Stimulated activated naive CD8-positive, alpha-beta T cell treated with anti-CD3 and anti-CD28 coated beads, Interleukin-15, Interleukin-2, amounts not matched to agents 100 ng/mL and 50 ng/mL, for 24 hours (primary cell): ENCODE measurements around the gene FERMT1.
A peak's percentile ranks its signal among the peaks of the same experiment; 100 is the strongest.
"Not testable (repeated sequence)": the region's sequence is repeated elsewhere in the genome, so short reads cannot be mapped to it uniquely, and the experiment has no call there.

Source experiments
- H3K27ac Mint-ChIP-seq: one replicate; pipeline ENCODE4 v1.8.0; 2021; ENCODE audit warnings: mild to moderate bottlenecking, mixed read lengths
- H3K27me3 Mint-ChIP-seq: one replicate; pipeline ENCODE4 v1.8.0; 2021; ENCODE audit warnings: mixed read lengths
- H3K36me3 Mint-ChIP-seq: one replicate; pipeline ENCODE4 v1.8.0; 2021; ENCODE audit warnings: low read depth, mixed read lengths
- H3K4me1 Mint-ChIP-seq: one replicate; pipeline ENCODE4 v1.8.0; 2021; ENCODE audit warnings: low read depth, mixed read lengths
- H3K4me3 Mint-ChIP-seq: one replicate; pipeline ENCODE4 v1.8.0; 2021; ENCODE audit warnings: mild to moderate bottlenecking, mixed read lengths
- H3K9me3 Mint-ChIP-seq: one replicate; pipeline ENCODE4 v1.8.0; 2021; ENCODE audit warnings: mixed read lengths

FERMT1 gene

DNA sequence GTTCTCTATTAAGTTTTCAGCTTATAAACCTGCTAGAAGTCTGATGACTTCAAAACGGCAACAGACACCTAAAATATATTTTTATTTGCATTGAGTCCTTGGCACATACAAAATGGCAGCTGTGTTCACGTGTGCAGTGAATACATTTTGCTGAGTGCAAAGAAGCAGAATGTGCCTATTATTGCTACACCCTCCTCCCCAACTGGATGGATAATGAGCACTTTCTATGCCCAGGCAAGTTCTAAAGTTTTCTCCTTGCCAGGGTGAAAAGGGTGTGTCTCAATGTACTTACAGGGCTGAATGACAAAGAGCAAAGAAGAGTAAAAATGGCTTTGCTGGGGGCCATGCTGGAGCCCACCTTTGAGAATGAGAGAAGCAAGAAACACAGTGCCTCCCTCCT lies 4.0 kb upstream of the FERMT1 start:
- H3K4me1 Mint-ChIP-seq = peaks cover 12% of the 10 kb centered on the region
- no peak overlapping the region for H3K27ac Mint-ChIP-seq
- no peaks in the 10 kb centered on the region for H3K9me3 Mint-ChIP-seq
- H3K27me3 Mint-ChIP-seq = peaks cover 49% of the 10 kb centered on the region
- no peak overlapping the region for H3K4me3 Mint-ChIP-seq
- H3K36me3 Mint-ChIP-seq = no peaks in the 10 kb centered on the region

DNA sequence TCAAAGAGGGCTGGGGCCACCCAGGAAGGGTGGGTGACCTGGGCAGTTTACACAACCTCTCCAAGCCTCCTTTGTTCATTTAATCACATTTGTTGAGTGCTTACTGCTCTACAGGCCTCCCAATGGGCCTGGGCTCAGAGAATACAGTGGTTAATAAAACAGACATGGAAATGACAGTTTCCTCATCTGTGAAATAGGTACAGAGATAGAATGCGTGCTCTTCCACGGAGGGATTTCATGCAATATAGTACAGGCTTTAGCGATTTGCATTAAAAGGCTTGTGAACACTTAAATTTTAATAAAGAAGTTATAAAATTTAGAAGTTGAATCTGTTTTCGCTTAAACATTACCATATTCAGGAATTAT lies 802 bp upstream of the FERMT1 start:
- Mint-ChIP-seq H3K27me3 (peaks cover 58% of the 10 kb centered on the region), H3K27ac (no peak overlapping the region), H3K4me3 (no peak overlapping the region), H3K36me3 (no peaks in the 10 kb centered on the region), H3K9me3 (no peaks in the 10 kb centered on the region), H3K4me1 (peaks cover 12% of the 10 kb centered on the region)

- Mint-ChIP-seq H3K27me3 (peaks cover 60% of the 10 kb centered on the region), H3K27ac (no peak overlapping the region), H3K36me3 (no peaks in the 10 kb centered on the region), H3K4me3 (peak overlapping the region; percentile 36), H3K4me1 (peaks cover 12% of the 10 kb centered on the region), H3K9me3 (peaks cover 3% of the 10 kb centered on the region)
Measured at GRCh38 chr20:6122111-6122872, 538 bp downstream of the FERMT1 start.

DNA sequence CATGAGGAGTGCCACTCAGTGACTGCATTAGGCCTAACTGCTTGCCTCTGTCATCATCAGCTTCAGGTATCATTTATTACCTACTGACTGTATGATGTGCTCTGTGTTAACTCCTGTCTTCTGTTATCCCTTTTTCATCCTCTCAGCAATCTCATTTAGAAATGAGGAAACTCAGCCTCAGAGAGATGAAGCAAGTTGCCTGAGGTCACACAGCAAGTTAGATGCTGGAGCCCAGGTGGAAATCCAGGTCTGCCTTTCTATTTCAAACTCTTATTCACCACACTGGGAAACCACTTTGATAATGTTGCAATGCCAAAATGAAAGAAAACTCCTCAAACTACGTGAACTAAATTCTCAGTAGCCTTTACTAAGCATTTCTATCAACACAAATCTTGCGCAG lies 1.3 kb downstream of the FERMT1 start:
- peaks cover 12% of the 10 kb centered on the region for H3K4me1 Mint-ChIP-seq
- peaks cover 57% of the 10 kb centered on the region for H3K27me3 Mint-ChIP-seq
- H3K27ac Mint-ChIP-seq = no peak overlapping the region
- no peak overlapping the region for H3K4me3 Mint-ChIP-seq
- peaks cover 3% of the 10 kb centered on the region for H3K9me3 Mint-ChIP-seq
- no peaks in the 10 kb centered on the region for H3K36me3 Mint-ChIP-seq

GRCh38 chr20:6120491-6120988 lies 2.3 kb downstream of the FERMT1 start:
- H3K36me3 Mint-ChIP-seq = no peaks in the 10 kb centered on the region
- H3K27ac Mint-ChIP-seq = no peak overlapping the region
- peaks cover 54% of the 10 kb centered on the region for H3K27me3 Mint-ChIP-seq
- H3K4me1 Mint-ChIP-seq = peaks cover 12% of the 10 kb centered on the region
- H3K9me3 Mint-ChIP-seq = peaks cover 3% of the 10 kb centered on the region
- H3K4me3 Mint-ChIP-seq = no peak overlapping the region

DNA sequence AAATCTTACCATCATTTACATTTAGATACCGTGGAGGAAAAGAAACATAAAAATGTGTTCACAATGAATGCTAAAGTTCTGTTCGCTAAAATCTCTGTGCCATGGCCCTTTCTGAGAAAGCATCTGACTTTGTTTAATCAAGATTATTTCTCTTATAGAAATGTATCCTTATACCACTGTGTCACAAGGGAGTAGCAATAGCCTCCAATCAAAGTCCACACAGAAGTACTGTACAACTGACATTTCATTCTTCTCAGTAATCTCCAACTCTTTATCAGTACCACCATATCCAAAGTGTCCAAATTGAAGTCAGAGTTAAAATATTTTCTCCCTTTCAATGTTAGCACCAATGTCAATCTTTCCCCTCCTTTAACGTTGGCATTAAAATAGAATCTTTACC lies 6.1 kb downstream of the FERMT1 start:
- Mint-ChIP-seq H3K36me3 (no peaks in the 10 kb centered on the region), H3K4me3 (no peak overlapping the region), H3K27ac (no peak overlapping the region), H3K4me1 (no peaks in the 10 kb centered on the region), H3K9me3 (peaks cover 21% of the 10 kb centered on the region), H3K27me3 (peaks cover 29% of the 10 kb centered on the region)

GRCh38 chr20:6115221-6115895 lies 7.5 kb downstream of the FERMT1 start:
- Mint-ChIP-seq H3K36me3 (no peaks in the 10 kb centered on the region), H3K9me3 (peaks cover 21% of the 10 kb centered on the region), H3K27ac (no peak overlapping the region), H3K4me1 (no peaks in the 10 kb centered on the region), H3K4me3 (no peak overlapping the region), H3K27me3 (peaks cover 16% of the 10 kb centered on the region)

DNA sequence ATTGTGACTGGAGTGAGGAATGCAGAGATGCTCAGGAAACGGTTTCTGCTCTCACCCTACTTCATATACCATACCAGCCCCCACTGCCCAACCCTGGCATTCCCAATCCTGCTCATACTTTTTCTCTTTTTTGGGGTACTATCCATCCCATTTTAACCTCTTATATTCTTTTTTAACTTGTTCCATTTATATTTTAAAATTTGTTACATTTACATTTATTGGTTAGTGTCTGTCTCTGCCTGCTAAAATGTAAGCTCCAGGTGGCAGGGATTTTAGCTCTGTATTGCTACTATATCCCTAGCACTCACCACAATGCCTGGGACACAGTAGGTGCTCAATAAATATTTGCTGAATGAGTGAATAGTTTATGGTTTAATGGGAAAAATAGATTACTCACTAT lies 8.1 kb downstream of the FERMT1 start:
- H3K27me3 Mint-ChIP-seq = peaks cover 13% of the 10 kb centered on the region
- no peaks in the 10 kb centered on the region for H3K4me1 Mint-ChIP-seq
- peaks cover 21% of the 10 kb centered on the region for H3K9me3 Mint-ChIP-seq
- H3K27ac Mint-ChIP-seq = no peak overlapping the region
- H3K4me3 Mint-ChIP-seq = no peak overlapping the region
- H3K36me3 Mint-ChIP-seq = no peaks in the 10 kb centered on the region

DNA sequence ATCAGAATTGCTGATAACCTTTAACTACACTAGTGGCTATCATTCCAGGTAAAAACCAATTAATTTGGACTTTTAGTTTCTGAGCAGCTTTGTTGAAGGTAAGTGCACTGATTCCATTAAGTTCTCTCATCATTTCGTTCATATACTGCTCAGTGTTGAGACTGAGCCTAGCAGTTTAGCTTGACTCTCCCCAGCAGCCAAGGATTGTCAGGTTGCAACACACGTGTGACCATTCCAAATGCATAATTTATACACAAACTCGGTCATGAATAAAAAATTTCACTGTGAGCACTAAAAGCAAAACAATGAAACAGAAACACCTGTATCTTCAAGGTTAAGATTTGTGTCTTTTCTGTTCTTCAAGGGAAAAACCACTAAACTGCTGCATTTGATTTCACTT lies 8.9 kb downstream of the FERMT1 start:
- Mint-ChIP-seq H3K27me3 (peaks cover 11% of the 10 kb centered on the region), H3K4me1 (no peaks in the 10 kb centered on the region), H3K36me3 (no peaks in the 10 kb centered on the region), H3K27ac (no peak overlapping the region), H3K9me3 (peaks cover 21% of the 10 kb centered on the region), H3K4me3 (no peak overlapping the region)

DNA sequence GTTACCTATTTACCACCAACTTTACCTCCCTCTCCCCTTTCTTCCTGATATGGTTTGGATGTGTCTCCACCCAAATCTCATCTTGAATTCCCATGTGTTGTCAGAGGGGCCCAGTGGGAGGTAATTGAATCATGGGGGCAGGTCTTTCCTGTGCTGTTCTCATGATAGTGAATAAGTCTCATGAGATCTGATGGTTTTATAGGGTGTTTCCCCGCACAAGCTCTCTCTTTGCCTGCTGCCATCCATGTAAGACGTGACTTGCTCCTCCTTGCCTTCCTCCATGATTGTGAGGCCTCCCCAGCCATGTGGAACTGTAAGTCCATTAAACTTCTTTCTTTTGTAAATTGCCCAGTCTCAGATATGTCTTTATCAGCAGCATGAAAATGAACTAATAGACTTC lies 9.9 kb downstream of the FERMT1 start:
- not testable (repeated sequence) for H3K4me3 Mint-ChIP-seq, H3K27me3 Mint-ChIP-seq, H3K4me1 Mint-ChIP-seq, H3K36me3 Mint-ChIP-seq, H3K27ac Mint-ChIP-seq
- H3K9me3 Mint-ChIP-seq = peaks cover 18% of the 10 kb centered on the region

DNA sequence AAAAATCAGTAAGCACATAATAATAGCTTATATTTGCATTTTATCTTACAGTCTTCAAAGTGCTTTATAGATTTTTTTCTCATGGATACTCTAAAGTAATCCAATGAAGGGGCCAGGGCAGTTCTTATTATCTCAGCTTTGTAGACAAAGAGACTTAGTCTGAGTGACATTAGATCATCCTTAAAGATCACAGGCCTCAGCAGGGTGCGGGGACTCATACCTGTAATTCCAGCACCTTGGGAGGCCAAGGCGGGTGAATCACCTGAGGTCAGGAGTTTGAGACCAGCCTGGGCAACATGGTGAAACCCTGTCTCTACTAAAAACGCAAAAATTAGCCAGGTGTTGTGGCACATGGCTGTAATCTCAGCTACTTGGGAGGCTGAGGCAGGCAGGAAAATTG lies 14.5 kb downstream of the FERMT1 start:
- Mint-ChIP-seq H3K4me3 (no peak overlapping the region), H3K27me3 (peaks cover 5% of the 10 kb centered on the region)

GRCh38 chr20:6104493-6105188 lies 18.2 kb downstream of the FERMT1 start:
- Mint-ChIP-seq H3K9me3 (no peaks in the 10 kb centered on the region), H3K36me3 (no peaks in the 10 kb centered on the region), H3K27ac (no peak overlapping the region), H3K4me1 (no peaks in the 10 kb centered on the region), H3K27me3 (peaks cover 5% of the 10 kb centered on the region), H3K4me3 (no peak overlapping the region)

More for the DNA sequence above, 14.5 kb downstream of the FERMT1 start:
- no peaks in the 10 kb centered on the region for H3K4me1 Mint-ChIP-seq
- peaks cover 5% of the 10 kb centered on the region for H3K9me3 Mint-ChIP-seq
- no peak overlapping the region for H3K27ac Mint-ChIP-seq
- H3K36me3 Mint-ChIP-seq = no peaks in the 10 kb centered on the region

- Mint-ChIP-seq H3K9me3 (no peaks in the 10 kb centered on the region), H3K4me3 (no peak overlapping the region)
Measured at GRCh38 chr20:6103301-6103700, 19.5 kb downstream of the FERMT1 start.

GRCh38 chr20:6101346-6101745 lies 21.5 kb downstream of the FERMT1 start:
- H3K27ac Mint-ChIP-seq = no peak overlapping the region
- no peak overlapping the region for H3K4me3 Mint-ChIP-seq
- no peaks in the 10 kb centered on the region for H3K4me1 Mint-ChIP-seq
- peaks cover 7% of the 10 kb centered on the region for H3K27me3 Mint-ChIP-seq
- H3K9me3 Mint-ChIP-seq = no peaks in the 10 kb centered on the region
- H3K36me3 Mint-ChIP-seq = no peaks in the 10 kb centered on the region

More at GRCh38 chr20:6103301-6103700, 19.5 kb downstream of the FERMT1 start:
- no peaks in the 10 kb centered on the region for H3K4me1 Mint-ChIP-seq
- no peaks in the 10 kb centered on the region for H3K36me3 Mint-ChIP-seq
- H3K27me3 Mint-ChIP-seq = no peaks in the 10 kb centered on the region
- H3K27ac Mint-ChIP-seq = no peak overlapping the region

DNA sequence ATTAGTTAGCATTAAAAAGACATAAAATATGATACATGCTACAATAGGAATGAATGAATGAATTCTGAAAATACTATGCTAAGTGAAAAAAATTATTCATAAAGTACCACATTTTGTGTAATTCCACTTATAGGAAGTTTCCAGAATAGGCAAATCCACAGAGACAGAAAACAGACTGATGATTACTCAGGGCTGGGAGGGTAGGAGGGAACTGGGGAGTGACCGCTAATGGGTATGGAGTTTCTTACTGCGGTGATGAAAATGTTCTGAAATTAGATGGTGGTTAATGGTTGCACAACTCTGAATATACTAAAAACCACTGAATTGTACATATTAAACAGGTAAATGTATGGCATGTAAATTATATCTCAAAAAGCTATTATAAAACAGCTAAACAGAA lies 22.6 kb downstream of the FERMT1 start:
- no peak overlapping the region for H3K4me3 Mint-ChIP-seq
- peaks cover 14% of the 10 kb centered on the region for H3K27me3 Mint-ChIP-seq
- H3K9me3 Mint-ChIP-seq = no peaks in the 10 kb centered on the region
- no peaks in the 10 kb centered on the region for H3K36me3 Mint-ChIP-seq
- no peak overlapping the region for H3K27ac Mint-ChIP-seq
- H3K4me1 Mint-ChIP-seq = no peaks in the 10 kb centered on the region
